PFSK-1 (cell line): ENCODE results near the gene GSG1L.

Experiments
- FOXP2 ChIP-seq: optimal IDR thresholded peaks from 2 replicates; pipeline ENCODE3; 2011; ENCODE audit warnings: borderline replicate concordance, control low read depth, inconsistent platforms; ENCODE audit not compliant: insufficient read depth; ENCODE audit errors: extremely low read length, extremely low read depth
- POLR2AphosphoS5 ChIP-seq: IDR thresholded peaks from 2 replicates; pipeline ENCODE4 v1.6.1; 2012; ENCODE audit warnings: low read depth, mild to moderate bottlenecking, control low read depth, low read length, moderate library complexity
- REST ChIP-seq, 2 experiments: IDR thresholded peaks; 2 replicates each; pipeline versions ENCODE4 v1.6.1 to v1.8.0; 2011 to 2012; ENCODE audit warnings: low read depth in 2 of 2, low read length in 2 of 2, control low read depth in 1 of 2, inconsistent platforms in 1 of 2, mild to moderate bottlenecking in 1 of 2, moderate library complexity in 1 of 2; ENCODE audit not compliant: insufficient read depth in 1 of 2
- SIN3A ChIP-seq: IDR thresholded peaks from 2 replicates; pipeline ENCODE4 v1.6.1; 2012; ENCODE audit warnings: mild to moderate bottlenecking, low read length, moderate library complexity, borderline replicate concordance; ENCODE audit not compliant: insufficient read depth
- TAF1 ChIP-seq: IDR thresholded peaks from 2 replicates; pipeline ENCODE4 v1.6.1; 2012; ENCODE audit warnings: low read length, control low read depth, borderline replicate concordance; ENCODE audit not compliant: insufficient read depth

Gene GSG1L

GRCh38 chr16:27892879-27893278 lies 170.6 kb downstream of the GSG1L start:
- TF ChIP-seq FOXP2 (no peak), POLR2AphosphoS5 (no peak), SIN3A (no peak), REST (IDR thresholded peaks at IDR 0.05; ENCODE audit: insufficient read depth in 1 of 2, low read depth in 2 of 2, low read length in 2 of 2) (no peak), TAF1 (no peak)

- TF ChIP-seq SIN3A (no peak), FOXP2 (no peak), TAF1 (no peak), POLR2AphosphoS5 (no peak), REST (IDR thresholded peaks at IDR 0.05; ENCODE audit: insufficient read depth in 1 of 2, low read depth in 2 of 2, low read length in 2 of 2) (no peak)
Measured at GRCh38 chr16:27890866-27891265, 172.6 kb downstream of the GSG1L start.

- TF ChIP-seq FOXP2 (no peak), REST (IDR thresholded peaks at IDR 0.05; ENCODE audit: insufficient read depth in 1 of 2, low read depth in 2 of 2, low read length in 2 of 2) (no peak), SIN3A (no peak), POLR2AphosphoS5 (no peak), TAF1 (no peak)
Measured at GRCh38 chr16:27890006-27890405, 173.5 kb downstream of the GSG1L start.

GRCh38 chr16:27883576-27883975 lies 179.9 kb downstream of the GSG1L start:
- no peak for TF ChIP-seq FOXP2
- TF ChIP-seq TAF1, result no peak

GRCh38 chr16:27880287-27880686 lies 183.2 kb downstream of the GSG1L start:
- TF ChIP-seq SIN3A (no peak), REST (IDR thresholded peaks at IDR 0.05; ENCODE audit: insufficient read depth in 1 of 2, low read depth in 2 of 2, low read length in 2 of 2) (no peak), FOXP2 (no peak)
